Astrocyte (in vitro differentiated cells and primary cell): Measurements from ENCODE around the gene INSRR. TPM values are rescaled to one million over a fixed set of nuclear protein-coding genes. Genes with fewer than 3 reads are reported as not detected.
A peak's percentile ranks its signal among the peaks of the same experiment; 100 is the strongest.

ENCODE experiments used
- DNase-seq: peaks from one replicate; pipeline ENCODE4 v3.0.0-alpha.2; 2010; ENCODE audit warnings: low read depth
- FAIRE-seq: peaks from 2 replicates; lab custom pipeline; 2011; peaks lifted over from hg19 to GRCh38; lab: Jason Lieb, UNC
- H2AFZ ChIP-seq: 2 replicates; pipeline ENCODE4 v1.6.0; 2012; ENCODE audit warnings: low read depth, low read length, inconsistent platforms
- H3K27ac ChIP-seq: 2 replicates; pipeline ENCODE4 v1.5.1; 2011; ENCODE audit warnings: low read depth, low read length, inconsistent platforms
- H3K27me3 ChIP-seq: 2 replicates; pipeline ENCODE4 v1.6.0; 2011; ENCODE audit warnings: low read length, inconsistent platforms; ENCODE audit not compliant: insufficient read depth
- H3K36me3 ChIP-seq: 2 replicates; pipeline ENCODE4 v1.5.1; 2011; ENCODE audit warnings: low read length, inconsistent platforms; ENCODE audit not compliant: insufficient read depth
- H3K4me1 ChIP-seq: 2 replicates; pipeline ENCODE4 v1.5.1; 2011; ENCODE audit warnings: low read length, inconsistent platforms; ENCODE audit not compliant: insufficient read depth
- H3K4me2 ChIP-seq: 2 replicates; pipeline ENCODE4 v1.6.0; 2012; ENCODE audit warnings: low read length, inconsistent platforms
- H3K4me3 ChIP-seq: 2 replicates; pipeline ENCODE4 v1.5.1; 2011; ENCODE audit warnings: low read depth, mild to moderate bottlenecking, low read length, inconsistent platforms; ENCODE audit not compliant: insufficient read depth
- H3K79me2 ChIP-seq: 2 replicates; pipeline ENCODE4 v1.6.0; 2012; ENCODE audit warnings: mild to moderate bottlenecking, low read length, inconsistent platforms; ENCODE audit not compliant: insufficient read depth
- H3K9ac ChIP-seq: 2 replicates; pipeline ENCODE4 v1.6.0; 2012; ENCODE audit warnings: mild to moderate bottlenecking, low read length, inconsistent platforms
- H3K9me3 ChIP-seq: 2 replicates; pipeline ENCODE4 v1.5.1; 2012; ENCODE audit warnings: low read depth, mild to moderate bottlenecking, low read length, inconsistent platforms; ENCODE audit not compliant: insufficient read depth
- H4K20me1 ChIP-seq: 2 replicates; pipeline ENCODE4 v1.6.0; 2012; ENCODE audit warnings: low read length, inconsistent platforms; ENCODE audit not compliant: insufficient read depth
- H3K27ac Mint-ChIP-seq: one replicate; pipeline ENCODE4 v1.8.0; 2021; ENCODE audit warnings: mild to moderate bottlenecking, mixed read lengths; ENCODE audit not compliant: unreplicated experiment
- H3K27me3 Mint-ChIP-seq: one replicate; pipeline ENCODE4 v1.8.0; 2021; ENCODE audit warnings: low read depth, mixed read lengths; ENCODE audit not compliant: unreplicated experiment
- H3K36me3 Mint-ChIP-seq: one replicate; pipeline ENCODE4 v1.8.0; 2021; ENCODE audit warnings: low read depth, mixed read lengths; ENCODE audit not compliant: unreplicated experiment
- H3K4me1 Mint-ChIP-seq: one replicate; pipeline ENCODE4 v1.8.0; 2021; ENCODE audit warnings: low read depth, mixed read lengths; ENCODE audit not compliant: unreplicated experiment
- H3K4me3 Mint-ChIP-seq: one replicate; pipeline ENCODE4 v1.8.0; 2021; ENCODE audit warnings: mild to moderate bottlenecking, moderate library complexity, mixed read lengths; ENCODE audit not compliant: unreplicated experiment
- H3K9me3 Mint-ChIP-seq: one replicate; pipeline ENCODE4 v1.8.0; 2021; ENCODE audit warnings: mild to moderate bottlenecking, mixed read lengths; ENCODE audit not compliant: unreplicated experiment
- EZH2 ChIP-seq: IDR thresholded peaks from 2 replicates; pipeline ENCODE4 v1.6.1; 2012; ENCODE audit warnings: mild to moderate bottlenecking, low read length, inconsistent platforms; ENCODE audit not compliant: insufficient read depth
- total RNA-seq: library from RNA; stranded (reverse); gene quantifications from 2 replicates; pipeline ENCODE4 v1.2.1, GENCODE V29; 2021
- TF ChIP-seq, protein P1 (sequence below): IDR thresholded peaks from 2 replicates; pipeline ENCODE4 v1.5.1; 2011; ENCODE audit warnings: low read depth, mild to moderate bottlenecking, inconsistent platforms, low read length, moderate library complexity; ENCODE audit not compliant: insufficient read depth

Gene INSRR
- total RNA-seq, 1 donor from 2014 or later: 0.05 TPM

- no peaks in the 10 kb centered on the region for H3K9me3 ChIP-seq
- no peak overlapping the region for H3K4me3 ChIP-seq
- Mint-ChIP-seq H3K36me3 (peaks cover 15% of the 10 kb centered on the region), H3K27ac (peak overlapping the region; percentile 75), H3K4me1 (peaks cover 33% of the 10 kb centered on the region), H3K9me3 (no peaks in the 10 kb centered on the region), H3K4me3 (peak overlapping the region; percentile 37), H3K27me3 (no peaks in the 10 kb centered on the region)
- no peak overlapping the region for H3K27ac ChIP-seq
- peaks cover 8% of the 10 kb centered on the region for H3K79me2 ChIP-seq
- peaks cover 12% of the 10 kb centered on the region for H3K4me1 ChIP-seq
- no peak for FAIRE-seq
- no peak for TF ChIP-seq EZH2
- TF ChIP-seq, protein P1, sequence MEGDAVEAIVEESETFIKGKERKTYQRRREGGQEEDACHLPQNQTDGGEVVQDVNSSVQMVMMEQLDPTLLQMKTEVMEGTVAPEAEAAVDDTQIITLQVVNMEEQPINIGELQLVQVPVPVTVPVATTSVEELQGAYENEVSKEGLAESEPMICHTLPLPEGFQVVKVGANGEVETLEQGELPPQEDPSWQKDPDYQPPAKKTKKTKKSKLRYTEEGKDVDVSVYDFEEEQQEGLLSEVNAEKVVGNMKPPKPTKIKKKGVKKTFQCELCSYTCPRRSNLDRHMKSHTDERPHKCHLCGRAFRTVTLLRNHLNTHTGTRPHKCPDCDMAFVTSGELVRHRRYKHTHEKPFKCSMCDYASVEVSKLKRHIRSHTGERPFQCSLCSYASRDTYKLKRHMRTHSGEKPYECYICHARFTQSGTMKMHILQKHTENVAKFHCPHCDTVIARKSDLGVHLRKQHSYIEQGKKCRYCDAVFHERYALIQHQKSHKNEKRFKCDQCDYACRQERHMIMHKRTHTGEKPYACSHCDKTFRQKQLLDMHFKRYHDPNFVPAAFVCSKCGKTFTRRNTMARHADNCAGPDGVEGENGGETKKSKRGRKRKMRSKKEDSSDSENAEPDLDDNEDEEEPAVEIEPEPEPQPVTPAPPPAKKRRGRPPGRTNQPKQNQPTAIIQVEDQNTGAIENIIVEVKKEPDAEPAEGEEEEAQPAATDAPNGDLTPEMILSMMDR: no peak
- no peak overlapping the region for H3K9ac ChIP-seq
- DNase-seq: no peak
- no peak overlapping the region for H2AFZ ChIP-seq
- H3K36me3 ChIP-seq: peaks cover 51% of the 10 kb centered on the region
- H3K4me2 ChIP-seq: no peak overlapping the region
- H3K27me3 ChIP-seq: no peaks in the 10 kb centered on the region
- peaks cover 80% of the 10 kb centered on the region for H4K20me1 ChIP-seq
These were observed 64.2 kb downstream of the INSRR start for GRCh38 chr1:156794506-156795373.

Other genes starting within 250 kb of the INSRR start
- not detected in 2 replicates for gene HAPLN2, start 239.7 kb downstream of the INSRR start, total RNA-seq
- 0.29 and 0.41 TPM in 2 replicates for gene BCAN, start 217.0 kb downstream of the INSRR start, total RNA-seq
- 280 and 310 TPM in 2 replicates for gene NES, start 181.7 kb downstream of the INSRR start, total RNA-seq
- 278 and 339 TPM in 2 replicates for gene CRABP2, start 153.5 kb downstream of the INSRR start, total RNA-seq
- gene METTL25B, start 130.6 kb downstream of the INSRR start, total RNA-seq: 9.9 and 11.1 TPM in 2 replicates
- gene ISG20L2, start 130.4 kb downstream of the INSRR start, total RNA-seq: 30.1 and 33.4 TPM in 2 replicates
- 37.4 and 46.5 TPM in 2 replicates for gene MRPL24, start 118.0 kb downstream of the INSRR start, total RNA-seq
- gene HDGF, start 107.4 kb downstream of the INSRR start, total RNA-seq: 179 and 190 TPM in 2 replicates
- 75.5 and 78.3 TPM in 2 replicates for gene PRCC, start 91.6 kb downstream of the INSRR start, total RNA-seq
- gene SH2D2A, start 42.3 kb downstream of the INSRR start, total RNA-seq: 0.89 and 1.1 TPM in 2 replicates
- gene NTRK1, start 1.7 kb upstream of the INSRR start, total RNA-seq: 0.10 and 0.27 TPM in 2 replicates
- gene PEAR1, start 34.6 kb upstream of the INSRR start, total RNA-seq: 8.5 and 17.3 TPM in 2 replicates
- gene LRRC71, start 61.5 kb upstream of the INSRR start, total RNA-seq: 0.14 TPM in 1 of 2 replicates, not detected in the other
- gene ARHGEF11, start 186.6 kb upstream of the INSRR start, total RNA-seq: 24.4 and 29.2 TPM in 2 replicates
- not detected in 2 replicates for gene ETV3L, start 240.7 kb upstream of the INSRR start, total RNA-seq